ENCODE results near the gene ABHD13.

DNA sequence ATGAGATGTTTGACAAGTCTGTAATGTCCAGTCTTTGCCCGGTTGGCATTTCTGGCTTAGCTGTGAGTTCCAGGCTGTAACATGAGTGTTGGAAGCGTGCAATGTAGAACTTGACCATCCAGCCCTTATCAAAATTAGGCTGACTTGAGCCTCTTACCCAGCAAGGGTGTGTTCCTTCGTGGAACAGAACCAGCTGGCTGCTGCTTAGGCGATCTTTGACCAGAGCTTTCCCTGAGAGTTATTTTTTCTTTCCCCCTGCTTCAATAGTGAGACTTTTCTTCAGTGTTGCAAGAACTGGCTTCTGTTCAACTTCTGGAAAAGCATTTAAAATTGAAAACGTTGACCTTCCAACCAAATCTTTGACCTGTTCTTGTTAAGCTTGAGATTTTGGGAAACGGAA lies 57.9 kb downstream of the ABHD13 start:
- TF ChIP-seq POLR2A (IDR thresholded peaks at IDR 0.05; ENCODE audit: borderline replicate concordance, extremely low read depth, insufficient read depth, insufficient read length) (no peak), EZH2 (IDR thresholded peaks at IDR 0.05) (no peak), EZH2phosphoT487 (IDR thresholded peaks at IDR 0.05; ENCODE audit: borderline replicate concordance) (no peak), ZNF274 (IDR thresholded peaks at IDR 0.05; ENCODE audit: low read depth, low read length) (no peak)
- TF ChIP-seq, protein P1, sequence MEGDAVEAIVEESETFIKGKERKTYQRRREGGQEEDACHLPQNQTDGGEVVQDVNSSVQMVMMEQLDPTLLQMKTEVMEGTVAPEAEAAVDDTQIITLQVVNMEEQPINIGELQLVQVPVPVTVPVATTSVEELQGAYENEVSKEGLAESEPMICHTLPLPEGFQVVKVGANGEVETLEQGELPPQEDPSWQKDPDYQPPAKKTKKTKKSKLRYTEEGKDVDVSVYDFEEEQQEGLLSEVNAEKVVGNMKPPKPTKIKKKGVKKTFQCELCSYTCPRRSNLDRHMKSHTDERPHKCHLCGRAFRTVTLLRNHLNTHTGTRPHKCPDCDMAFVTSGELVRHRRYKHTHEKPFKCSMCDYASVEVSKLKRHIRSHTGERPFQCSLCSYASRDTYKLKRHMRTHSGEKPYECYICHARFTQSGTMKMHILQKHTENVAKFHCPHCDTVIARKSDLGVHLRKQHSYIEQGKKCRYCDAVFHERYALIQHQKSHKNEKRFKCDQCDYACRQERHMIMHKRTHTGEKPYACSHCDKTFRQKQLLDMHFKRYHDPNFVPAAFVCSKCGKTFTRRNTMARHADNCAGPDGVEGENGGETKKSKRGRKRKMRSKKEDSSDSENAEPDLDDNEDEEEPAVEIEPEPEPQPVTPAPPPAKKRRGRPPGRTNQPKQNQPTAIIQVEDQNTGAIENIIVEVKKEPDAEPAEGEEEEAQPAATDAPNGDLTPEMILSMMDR (IDR thresholded peaks at IDR 0.05 in 2 of 3, conservative IDR thresholded peaks at IDR 0.05 in 1 of 3; ENCODE audit: borderline replicate concordance in 1 of 3, insufficient read depth in 1 of 3, low read depth in 2 of 3, low read length in 2 of 3): no peak

Measured in HCT116 (cell line).